SK-N-MC (cell line): ENCODE data around the gene DCST2.

ENCODE experiments used
- EZH2 ChIP-seq: fragments of 200-600 bp; sonication (generic); IDR thresholded peaks from one replicate; pipeline ENCODE4 v1.6.1; 2017; ENCODE audit warnings: antibody characterized with exemption
- POLR2AphosphoS5 ChIP-seq: IDR thresholded peaks from 2 replicates; pipeline ENCODE4 v1.6.1; 2012; ENCODE audit warnings: mild to moderate bottlenecking, low read depth, low read length, borderline replicate concordance

DNA sequence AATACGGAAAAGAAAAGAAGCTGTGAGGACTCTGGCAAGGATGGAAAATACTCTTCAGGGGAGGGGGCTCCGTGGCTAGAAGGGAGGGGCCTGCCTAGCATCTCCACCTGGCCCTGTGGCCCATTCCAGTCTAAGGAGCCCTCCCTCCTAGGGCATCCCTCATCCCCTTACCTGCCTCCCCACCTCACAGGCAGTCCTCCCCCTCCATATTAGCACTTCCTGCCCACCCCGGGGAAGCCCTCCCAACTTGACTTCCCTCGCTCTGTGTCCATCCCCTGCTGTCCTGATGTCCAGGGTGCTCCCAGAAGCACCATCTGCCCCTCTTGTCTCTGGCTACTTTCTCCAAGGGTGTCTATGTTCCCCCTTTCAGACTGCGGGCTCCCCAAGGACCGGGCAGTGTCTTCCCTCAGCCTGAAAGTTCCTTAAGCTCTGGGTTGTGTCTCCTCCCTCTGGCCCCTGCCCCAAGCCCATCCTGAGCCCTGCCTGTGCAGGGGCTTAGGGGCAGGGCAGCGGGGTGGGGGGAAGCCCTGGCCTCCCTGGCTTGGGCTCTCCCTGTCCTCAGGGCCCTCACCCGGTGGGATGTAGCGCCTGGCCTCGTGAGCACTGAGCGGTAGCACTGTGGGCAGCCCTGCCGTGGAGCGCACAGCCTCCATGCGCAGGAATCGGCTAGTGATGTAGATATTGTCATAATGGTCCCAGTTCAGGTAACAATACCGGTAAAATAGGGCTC lies 3.9 kb downstream of the DCST2 start:
- TF ChIP-seq POLR2AphosphoS5 (no peak), EZH2 (no peak)
